GM19351 (cell line): Measurements from ENCODE around the gene OPTN.
"Not testable (repeated sequence)": the region's sequence is repeated elsewhere in the genome, so short reads cannot be mapped to it uniquely, and the experiment has no call there.

Experiments used
- ATAC-seq: cut with Tn5 transposase; IDR thresholded peaks from one replicate; pipeline ENCODE4 v1.9.1; 2021; ENCODE audit warnings: mild to moderate bottlenecking, moderate library complexity; ENCODE audit not compliant: unreplicated experiment

The OPTN gene

DNA sequence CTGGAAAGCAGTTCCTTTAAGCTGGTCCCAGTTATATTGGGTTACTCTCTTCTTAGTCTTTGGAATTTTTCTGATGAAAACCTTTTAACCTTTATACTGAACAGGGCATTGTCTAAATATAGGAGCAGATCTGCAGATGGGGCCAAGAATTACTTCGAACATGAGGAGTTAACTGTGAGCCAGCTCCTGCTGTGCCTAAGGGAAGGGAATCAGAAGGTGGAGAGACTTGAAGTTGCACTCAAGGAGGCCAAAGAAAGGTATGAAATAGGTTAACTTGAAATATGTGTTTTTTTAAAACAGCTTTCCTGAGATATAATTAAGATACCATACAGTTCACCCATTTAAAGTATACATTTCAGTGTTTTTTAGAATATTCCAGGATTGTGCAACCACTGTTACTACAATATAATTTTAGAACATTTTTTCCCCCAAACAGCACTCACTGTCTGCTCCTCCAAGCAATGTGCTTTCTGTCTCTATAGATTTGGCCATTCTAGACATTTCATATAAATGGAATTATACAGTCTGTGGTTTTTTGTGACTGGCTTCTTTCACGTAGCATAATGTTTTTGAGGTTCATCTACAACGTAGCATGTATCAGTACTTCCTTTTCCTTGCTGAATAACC lies 18.9 kb downstream of the OPTN start:
- no peak for ATAC-seq

DNA sequence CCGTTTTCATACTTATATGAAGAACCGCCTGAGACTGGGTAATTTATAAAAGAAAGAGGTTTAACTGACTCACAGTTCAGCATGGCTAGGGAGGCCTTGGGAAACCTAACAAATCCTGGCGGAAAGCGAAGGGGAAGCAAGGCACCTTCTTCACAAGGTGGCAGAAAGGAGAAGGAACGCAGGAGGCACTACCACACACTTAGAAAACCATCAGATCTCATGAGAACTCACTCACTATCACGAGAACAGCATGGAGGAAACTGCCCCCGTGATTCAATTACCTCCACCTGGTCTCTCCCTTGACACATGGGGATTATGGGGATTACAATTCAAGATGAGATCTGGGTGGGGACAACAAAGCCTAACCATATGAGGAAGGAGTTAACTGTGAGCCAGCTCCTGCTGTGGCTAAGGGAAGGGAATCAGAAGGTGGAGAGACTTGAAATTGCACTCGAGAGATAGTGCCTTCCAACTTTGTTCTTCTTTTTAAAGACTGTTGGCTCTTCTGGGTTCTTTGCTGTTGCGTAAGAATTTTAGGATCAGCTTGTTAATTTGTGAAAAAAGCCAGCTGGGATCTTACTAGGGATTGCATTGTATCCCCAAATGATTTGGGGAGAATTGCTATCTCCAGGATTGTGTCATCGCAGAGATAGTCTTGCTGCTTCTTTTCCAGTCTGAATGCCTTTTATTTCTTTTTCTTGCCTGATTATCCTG lies 21.0 kb downstream of the OPTN start:
- no peak for ATAC-seq

DNA sequence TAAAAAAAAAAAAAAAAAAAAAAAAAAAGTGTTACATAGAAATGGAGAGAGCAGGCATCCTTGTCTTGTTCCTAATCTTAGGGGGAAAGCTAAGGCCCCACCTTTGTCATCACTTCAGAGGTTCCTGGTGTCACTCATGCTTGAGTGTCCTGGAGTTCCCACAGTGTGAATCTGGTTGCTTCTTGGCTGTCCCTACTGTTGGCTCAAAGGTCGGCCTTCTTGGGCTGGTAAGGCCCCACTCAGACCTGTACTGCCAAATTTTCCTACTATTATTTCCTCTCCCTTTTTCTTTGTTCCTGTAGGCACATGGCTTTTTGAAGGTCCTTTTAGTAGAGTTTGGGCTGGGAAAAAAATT lies 21.5 kb downstream of the OPTN start:
- ATAC-seq: no peak

DNA sequence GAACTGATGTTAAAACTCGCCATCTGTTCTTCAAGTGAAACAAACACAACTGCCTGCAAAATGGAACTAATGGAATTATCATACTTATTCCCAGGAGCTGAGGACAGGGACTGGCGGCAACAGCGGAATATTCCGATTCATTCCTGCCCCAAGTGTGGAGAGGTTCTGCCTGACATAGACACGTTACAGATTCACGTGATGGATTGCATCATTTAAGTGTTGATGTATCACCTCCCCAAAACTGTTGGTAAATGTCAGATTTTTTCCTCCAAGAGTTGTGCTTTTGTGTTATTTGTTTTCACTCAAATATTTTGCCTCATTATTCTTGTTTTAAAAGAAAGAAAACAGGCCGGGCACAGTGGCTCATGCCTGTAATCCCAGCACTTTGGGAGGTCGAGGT lies 36.7 kb downstream of the OPTN start:
- ATAC-seq: no peak

DNA sequence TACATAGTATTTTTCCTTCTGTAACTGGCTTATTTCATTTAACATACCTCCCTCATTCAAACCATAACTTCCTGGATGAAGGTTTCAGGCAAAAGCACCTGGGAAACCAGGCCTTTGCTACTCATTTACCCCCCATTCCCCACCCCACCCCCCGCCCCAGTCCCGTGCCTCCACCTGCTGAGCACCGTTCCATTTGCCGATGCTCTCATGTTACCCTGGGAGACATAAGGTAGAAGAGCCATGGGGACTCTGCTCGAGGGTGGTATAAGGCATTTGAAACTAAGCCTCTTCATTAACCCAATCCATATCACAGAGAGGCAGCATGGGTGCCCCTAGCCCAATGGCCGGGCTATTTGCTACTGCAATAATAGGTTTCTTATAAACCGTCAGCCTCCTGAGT lies 39.2 kb downstream of the OPTN start:
- ATAC-seq: no peak

DNA sequence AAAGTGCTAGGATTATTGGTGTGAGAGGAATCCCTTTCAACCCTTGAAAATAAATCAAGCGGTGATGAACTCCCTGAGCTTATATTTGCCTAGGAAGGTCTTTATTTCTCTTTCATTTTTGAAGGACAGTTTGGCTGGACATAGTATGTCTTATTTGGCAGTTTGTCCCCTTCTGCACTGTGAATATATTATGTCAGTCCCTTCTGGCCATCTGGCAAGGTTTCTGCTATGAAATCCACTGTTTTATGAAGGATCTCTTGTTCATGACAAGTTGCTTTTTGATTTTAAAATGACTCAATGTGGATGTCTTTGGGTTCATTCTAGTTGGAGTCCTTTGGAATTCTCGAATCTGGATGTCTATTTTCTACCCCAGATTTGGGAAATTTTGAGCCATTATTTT lies 39.7 kb downstream of the OPTN start:
- no peak for ATAC-seq

DNA sequence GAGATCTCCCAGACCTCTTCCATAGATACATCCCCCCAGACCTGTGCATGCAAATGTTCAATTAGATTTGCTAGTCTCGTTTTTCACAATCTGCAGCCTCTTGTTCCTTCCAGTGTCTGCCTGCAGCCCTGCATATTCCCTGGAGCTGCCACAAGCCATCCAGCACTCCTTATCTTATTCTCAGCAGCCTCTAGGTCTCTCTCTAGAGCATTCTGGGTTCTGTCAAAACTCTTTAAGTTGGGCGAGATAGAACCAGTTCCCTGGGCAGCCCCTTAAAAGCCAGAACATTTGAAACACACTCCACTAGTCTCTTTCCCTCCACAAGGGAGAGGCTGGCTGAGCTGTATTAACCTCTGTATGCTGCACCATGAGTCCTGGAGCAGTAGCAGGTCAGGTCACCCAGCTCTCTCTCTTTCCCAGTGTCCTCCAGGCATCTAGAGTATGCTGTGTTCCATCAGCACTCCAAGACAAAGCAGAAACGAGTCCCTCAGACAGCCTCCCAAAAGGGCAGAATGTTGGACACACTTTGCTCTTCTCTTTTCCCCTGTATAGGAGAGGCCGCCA lies 40.7 kb downstream of the OPTN start:
- ATAC-seq: no peak

DNA sequence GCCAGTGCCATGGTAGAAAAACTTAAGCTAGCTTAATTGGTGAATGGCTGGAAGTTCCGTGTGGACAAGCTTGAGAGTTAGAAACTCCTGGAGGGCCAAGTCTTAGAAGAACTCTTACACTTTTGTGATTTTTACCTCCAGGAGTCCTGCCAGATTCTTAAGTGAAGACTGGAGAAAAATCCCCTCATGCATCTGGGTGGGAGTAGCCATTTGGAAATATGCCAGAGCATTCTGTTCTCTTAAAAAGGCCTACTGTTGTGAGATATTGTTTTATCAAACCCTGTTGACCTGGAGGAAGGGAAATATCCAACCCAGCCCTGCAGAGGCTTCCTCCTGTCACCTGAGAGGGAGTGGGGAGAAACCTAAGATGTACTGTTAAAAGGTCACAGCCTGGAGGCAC lies 43.8 kb downstream of the OPTN start:
- no peak for ATAC-seq

DNA sequence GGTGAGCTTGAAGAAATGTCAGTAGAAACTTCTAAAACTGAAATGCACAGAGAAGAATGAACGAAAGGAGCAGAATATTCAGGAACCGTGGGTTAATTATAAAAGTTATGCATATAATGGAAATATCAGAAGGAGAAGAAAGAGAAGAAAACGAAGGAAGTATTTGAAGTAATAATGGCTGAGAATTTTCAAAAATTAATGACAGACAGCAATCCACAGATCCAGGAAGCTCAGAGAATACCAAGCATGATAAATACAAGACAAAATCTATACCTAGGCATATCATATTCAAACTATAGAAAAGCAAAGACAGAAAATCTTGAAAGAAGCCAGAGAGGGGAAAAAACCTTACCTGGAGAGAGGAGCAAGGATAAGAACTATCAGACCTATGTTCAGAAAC lies 44.9 kb downstream of the OPTN start:
- no peak for ATAC-seq

DNA sequence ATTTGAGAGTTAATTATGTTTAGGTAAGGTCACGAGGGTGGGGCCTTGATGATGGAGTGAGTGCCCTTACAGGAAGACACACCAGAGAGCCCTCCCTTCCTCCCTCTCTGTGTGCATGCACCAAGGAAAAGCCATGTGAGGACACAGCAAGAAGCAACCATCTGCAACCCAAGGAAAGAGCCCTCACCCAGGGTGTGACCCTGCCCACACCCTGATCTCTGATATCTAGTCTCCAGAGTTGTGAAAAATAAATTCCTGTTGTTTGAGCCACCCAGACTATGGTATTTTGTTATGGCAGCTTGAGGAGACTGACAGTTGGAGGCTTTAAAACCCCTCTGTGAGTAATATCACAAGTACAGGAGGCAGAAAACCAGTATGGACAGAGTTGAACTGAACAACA lies 46.4 kb downstream of the OPTN start:
- no peak for ATAC-seq

DNA sequence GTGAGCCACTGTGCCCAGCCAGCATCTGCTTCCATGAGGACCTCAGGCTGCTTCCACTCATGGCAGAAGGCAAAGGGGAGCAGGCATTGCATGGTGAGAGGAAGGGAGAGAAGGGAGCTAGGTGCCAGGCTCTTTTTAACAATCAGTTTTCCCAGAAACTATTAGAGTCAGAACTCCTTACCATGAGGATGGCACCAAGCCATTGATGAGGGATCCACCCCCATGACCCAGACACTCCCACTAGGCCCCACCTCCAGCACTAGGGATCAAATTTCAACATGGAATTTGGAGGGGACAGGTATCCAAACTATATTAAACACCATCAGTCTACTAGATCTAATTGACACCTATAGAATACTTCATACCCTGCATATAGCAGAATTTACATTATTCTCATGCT lies 47.2 kb downstream of the OPTN start:
- no peak for ATAC-seq

DNA sequence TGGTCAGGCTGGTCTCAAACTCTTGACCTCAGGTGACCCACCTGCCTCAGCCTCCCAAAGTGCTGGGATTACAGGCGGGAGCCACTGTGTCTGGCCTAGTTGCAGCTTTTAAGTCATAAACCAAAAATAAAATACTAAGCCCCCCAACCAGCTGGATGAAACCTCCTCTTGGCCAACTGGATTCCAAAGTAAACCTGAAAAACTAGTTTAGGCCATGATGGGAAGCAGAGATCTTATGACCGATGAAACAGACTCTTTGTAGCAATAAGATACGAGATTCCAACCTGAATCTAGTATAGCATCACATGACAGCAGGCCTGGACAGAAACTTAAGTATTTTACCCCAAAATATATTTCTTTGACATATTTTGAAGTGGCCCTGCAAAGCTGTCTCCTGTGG lies 52.3 kb downstream of the OPTN start:
- ATAC-seq: no peak

DNA sequence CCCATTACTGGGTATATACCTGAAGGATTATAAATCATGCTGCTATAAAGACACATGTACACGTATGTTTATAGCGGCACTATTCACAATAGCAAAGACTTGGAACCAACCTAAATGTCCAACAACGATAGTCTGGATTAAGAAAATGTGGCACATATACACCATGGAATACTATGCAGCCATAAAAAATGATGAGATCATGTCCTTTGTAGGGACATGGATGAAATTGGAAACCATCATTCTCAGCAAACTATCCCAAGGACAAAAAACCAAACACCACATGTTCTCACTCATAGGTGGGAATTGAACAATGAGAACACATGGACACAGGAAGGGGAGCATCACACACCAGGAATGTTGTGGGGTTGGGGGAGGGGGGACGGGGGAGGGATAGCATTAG lies 55.9 kb downstream of the OPTN start:
- not testable (repeated sequence) for ATAC-seq

DNA sequence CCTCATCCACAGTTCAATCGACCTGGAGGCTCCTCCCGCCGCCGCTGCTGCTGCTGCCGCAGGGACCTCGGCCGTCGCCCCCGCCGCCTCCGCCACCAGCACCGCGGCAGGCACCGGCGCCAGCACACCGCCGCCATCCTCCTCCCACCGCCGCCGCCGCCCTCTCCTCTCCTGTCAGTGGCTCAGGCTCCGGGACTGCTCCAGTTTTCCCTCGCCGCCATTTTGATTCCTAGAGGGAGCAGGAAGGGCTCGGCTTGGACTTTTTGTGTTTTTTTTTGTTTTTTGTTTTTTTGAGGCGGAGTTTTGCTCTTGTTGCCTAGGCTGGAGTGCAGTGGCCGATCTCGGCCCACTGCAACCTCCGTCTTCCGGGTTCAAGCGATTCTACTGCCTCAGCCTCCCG lies 58.4 kb downstream of the OPTN start:
- ATAC-seq: no peak

DNA sequence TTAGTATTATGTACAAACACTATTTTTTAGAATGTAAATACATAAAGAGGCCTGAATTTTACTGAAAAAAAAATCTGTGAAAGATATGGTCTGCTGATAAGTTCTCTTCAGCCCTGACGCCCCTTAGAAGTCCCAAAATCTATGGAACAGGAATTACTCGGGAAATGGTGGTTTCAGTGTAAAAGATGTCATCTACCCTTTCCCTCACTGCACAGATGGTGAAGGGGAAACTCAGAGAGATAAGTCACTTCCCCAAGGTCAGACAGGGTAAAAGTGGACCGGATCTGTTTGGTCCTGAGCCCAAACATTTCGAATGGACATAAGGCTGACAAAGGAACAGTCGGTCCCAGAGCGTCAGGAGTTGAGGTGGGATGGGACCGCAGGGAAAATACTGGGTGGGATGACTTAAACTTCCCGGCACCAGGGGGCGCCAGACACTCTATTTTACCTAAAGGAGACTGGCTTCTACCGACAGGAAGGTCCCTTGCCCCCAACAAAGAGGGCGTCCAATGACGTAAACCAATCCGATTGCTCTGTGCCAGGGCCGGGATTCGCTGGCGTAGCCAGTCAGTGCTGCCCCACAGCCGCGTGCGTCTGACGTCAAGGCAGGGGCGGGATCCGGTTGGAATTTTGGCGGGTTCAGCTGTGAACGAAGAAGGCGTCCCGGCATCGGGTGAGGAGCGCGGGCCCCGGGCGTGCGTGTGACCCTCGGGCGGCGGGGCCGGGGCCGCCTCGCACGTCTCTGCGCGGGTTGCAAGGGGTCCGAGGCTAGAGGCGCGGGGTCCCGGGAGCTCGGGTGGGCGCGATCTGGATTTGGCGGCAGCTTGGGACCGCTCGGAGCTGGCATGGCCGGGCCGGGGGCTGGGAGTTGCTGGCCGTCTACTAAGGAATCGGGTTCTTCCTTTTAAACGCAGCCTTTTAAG lies 61.2 kb downstream of the OPTN start, which contains the start of gene MCM10:
TSS of gene MCM10 (plus strand) at position 625 of the 923 bp plus-strand sequence. CDS start 2,645 bp downstream, outside the sequence.
- peak; percentile 99 for ATAC-seq

DNA sequence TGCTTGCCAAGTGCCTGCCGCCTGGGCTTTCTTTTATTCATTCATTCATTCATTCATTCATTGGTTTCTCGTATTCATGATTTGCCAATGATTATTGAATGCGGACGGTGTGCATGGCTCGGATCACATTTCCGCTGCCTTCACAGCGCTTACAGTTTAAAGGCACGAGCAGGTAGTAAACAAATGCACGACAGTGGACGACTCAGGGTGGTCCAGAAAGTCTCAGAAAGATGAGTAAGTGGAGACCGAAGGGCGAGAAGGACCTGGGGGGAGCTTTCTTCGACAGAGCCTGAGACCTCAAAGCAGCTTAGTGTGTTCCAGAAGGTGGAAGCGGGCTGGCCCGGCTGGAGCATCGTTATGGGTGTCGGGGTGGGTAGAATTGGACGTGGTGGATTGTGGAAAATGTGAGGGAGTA lies 61.9 kb downstream of the OPTN start:
- peak; percentile 16 for ATAC-seq

DNA sequence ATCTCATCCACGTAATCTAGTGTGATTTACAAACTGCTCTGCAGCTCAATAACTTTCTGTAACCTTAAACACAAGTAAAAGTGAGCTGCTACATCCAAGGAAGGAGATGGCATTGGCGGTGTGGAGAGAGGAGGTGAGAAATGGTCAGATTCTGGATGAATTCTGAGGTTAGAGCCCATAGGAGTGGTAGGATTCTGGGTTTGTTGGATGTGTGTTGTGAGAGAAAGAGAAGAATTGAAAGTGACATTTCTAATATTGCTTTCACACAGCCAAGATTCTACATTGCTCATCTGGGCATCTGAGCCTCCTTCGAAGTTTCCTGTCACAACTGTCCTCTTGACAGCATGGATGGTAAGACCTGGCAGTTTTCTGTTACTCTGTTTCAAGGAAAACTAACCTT lies 63.9 kb downstream of the OPTN start:
- no peak for ATAC-seq

DNA sequence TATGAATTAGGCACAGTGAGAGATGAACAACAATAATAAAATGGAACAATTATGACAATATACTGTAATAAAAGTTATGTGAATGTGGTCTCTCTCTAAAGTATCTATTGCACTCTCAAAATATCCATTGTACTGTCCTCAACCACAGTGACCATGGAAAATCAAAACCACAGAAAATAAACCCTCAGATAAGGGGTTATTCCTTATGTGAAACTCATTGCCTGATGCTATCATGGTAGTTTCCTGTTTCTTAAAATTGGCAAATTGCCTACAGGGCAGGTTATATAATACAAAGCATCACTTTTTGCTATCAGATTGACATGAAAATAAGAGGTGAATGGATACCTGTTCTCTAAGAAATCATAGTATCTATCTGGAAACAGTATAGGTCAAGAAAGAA lies 65.2 kb downstream of the OPTN start:
- ATAC-seq: no peak

DNA sequence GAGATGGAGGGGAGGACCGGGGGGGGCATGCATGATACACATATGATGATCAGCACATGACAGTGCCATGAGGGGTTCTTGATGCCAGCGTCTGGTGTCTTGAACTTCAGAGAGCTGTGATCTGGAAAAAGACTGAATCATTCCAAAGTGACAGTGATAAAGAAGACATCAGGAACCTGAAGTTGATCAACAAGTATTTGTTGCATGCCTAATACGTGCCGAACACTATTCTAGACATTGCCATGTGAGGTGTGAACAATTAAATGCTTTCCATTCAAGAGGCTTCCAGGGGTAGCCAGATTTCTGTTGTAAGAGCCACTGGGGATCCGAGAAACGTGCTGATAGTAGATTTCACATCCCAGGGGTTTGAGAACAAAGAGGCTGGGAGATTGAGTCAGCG lies 67.6 kb downstream of the OPTN start:
- no peak for ATAC-seq

DNA sequence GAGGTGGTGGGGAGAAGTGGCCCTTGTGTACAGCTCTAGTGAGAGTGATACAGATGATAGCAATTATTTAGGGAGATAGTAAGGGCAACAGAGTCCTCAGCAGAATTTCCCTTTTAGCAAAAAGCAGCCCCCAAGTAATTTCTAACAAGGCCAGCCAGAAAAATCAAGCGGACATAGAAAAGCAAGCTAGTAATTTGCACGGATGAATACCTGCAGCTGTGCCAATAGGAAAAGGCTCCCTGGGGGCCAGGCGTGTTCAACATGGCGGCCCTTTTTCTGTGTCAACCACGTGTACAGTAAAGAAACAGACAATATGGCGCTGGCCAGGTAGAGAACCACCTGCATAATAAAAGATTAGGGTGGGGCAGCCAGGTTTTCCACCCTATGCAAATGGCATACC lies 68.8 kb downstream of the OPTN start:
- ATAC-seq: no peak

DNA sequence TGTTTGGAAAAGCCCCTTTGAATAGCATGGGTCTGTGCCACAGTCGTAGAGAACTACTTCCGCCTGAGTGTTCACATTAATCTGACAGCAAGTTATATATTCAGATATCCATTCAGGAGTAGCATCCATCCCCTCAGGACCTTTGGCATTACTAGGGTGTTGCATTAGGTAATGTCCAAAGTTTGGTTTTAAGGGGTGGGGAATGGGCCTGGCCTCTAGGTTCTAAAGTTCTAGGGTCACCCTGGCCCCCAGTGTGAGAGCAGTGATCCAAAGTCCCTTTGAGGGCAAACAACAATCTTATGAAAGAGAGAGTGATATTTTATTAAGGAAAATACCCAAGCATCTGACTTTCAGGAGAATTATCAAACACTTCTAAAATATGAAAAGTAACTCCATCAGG lies 73.7 kb downstream of the OPTN start:
- ATAC-seq: no peak

DNA sequence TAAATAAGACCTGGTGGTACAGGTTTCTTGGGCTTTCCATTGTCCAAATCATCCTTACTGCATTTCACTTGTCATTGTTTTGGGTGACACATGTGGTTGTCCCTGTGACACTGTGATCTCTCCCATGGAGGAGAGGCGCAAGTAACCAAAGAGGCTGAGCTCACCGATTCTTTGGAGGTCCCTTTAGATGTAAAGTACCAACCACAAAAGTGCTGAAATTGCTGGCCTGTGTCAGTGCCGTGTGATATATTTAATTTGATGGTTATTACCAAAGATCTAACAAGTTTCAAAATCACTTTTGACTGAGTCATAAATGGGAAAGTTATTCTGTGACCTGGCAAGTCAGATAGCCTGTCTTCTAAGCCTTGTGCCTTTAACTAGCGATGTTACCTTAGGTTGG lies 80.8 kb downstream of the OPTN start:
- no peak for ATAC-seq
